HepG2 (cell line): ENCODE results near the gene RABGGTA. TPM values are rescaled to one million over a fixed set of nuclear protein-coding genes. Genes with fewer than 3 reads are reported as not detected.

Experiments used
- GRHL1 ChIP-seq: sonication (generic); formaldehyde crosslinking; conservative IDR thresholded peaks from 2 replicates; pipeline ENCODE4 v1.8.0; 2022; ENCODE audit warnings: missing genetic modification reagents
- HIC2 ChIP-seq: sonication (generic); formaldehyde crosslinking; IDR thresholded peaks from 2 replicates; pipeline ENCODE4 v1.9.0; 2022; ENCODE audit warnings: low read depth, missing genetic modification reagents
- NFIB ChIP-seq: sonication (generic); formaldehyde crosslinking; IDR thresholded peaks from 2 replicates; pipeline ENCODE4 v1.9.0; 2021; ENCODE audit warnings: missing genetic modification reagents, mild to moderate bottlenecking, borderline replicate concordance
- POLR2AphosphoS5 ChIP-seq: IDR thresholded peaks from 2 replicates; pipeline ENCODE4 v1.6.1; 2012; ENCODE audit warnings: low read depth, low read length
- PPARG ChIP-seq: conservative IDR thresholded peaks from 2 replicates; pipeline ENCODE4 v1.6.1; 2016; ENCODE audit warnings: missing biosample characterization, missing genetic modification reagents
- PRMT3 ChIP-seq: sonication (generic); formaldehyde crosslinking; IDR thresholded peaks from 2 replicates; pipeline ENCODE4 v1.8.1; 2022; ENCODE audit warnings: low read depth, mild to moderate bottlenecking, moderate library complexity, missing genetic modification reagents, borderline replicate concordance
- PTBP1 ChIP-seq: fragments of 200-400 bp; formaldehyde crosslinking; IDR thresholded peaks from 2 replicates; pipeline ENCODE4 v1.6.1; 2018; ENCODE audit warnings: low read length, low read depth; ENCODE audit not compliant: poor library complexity, severe bottlenecking
- RAD21 ChIP-seq: fragments of 450-650 bp; formaldehyde crosslinking; IDR thresholded peaks from 2 replicates; pipeline ENCODE4 v1.5.0; 2020; ENCODE audit warnings: mild to moderate bottlenecking
- TP53 ChIP-seq: sonication (generic); formaldehyde crosslinking; conservative IDR thresholded peaks from 2 replicates; pipeline ENCODE4 v1.4.0; 2020; ENCODE audit warnings: missing genetic modification reagents
- ZFP36 ChIP-seq: fragments of 150-350 bp; IDR thresholded peaks from 2 replicates; pipeline ENCODE4 v1.6.1; 2018; ENCODE audit warnings: borderline replicate concordance, low read length, low read depth; ENCODE audit not compliant: partially characterized antibody
- ZFP36L1 ChIP-seq: sonication (generic); formaldehyde crosslinking; IDR thresholded peaks from 2 replicates; pipeline ENCODE4 v1.8.0; 2022; ENCODE audit warnings: mild to moderate bottlenecking, missing genetic modification reagents, moderate library complexity
- ZKSCAN5 ChIP-seq: sonication (generic); formaldehyde crosslinking; IDR thresholded peaks from 2 replicates; pipeline ENCODE4 v1.5.1; 2020; ENCODE audit warnings: mild to moderate bottlenecking, missing genetic modification reagents
- ZNF10 ChIP-seq: sonication (generic); formaldehyde crosslinking; IDR thresholded peaks from 2 replicates; pipeline ENCODE4 v1.4.0; 2020; ENCODE audit warnings: mild to moderate bottlenecking, low read depth, missing genetic modification reagents, borderline replicate concordance
- ZNF280D ChIP-seq: sonication (generic); formaldehyde crosslinking; IDR thresholded peaks from 2 replicates; pipeline ENCODE4 v1.5.1; 2020; ENCODE audit warnings: mild to moderate bottlenecking, missing genetic modification reagents
- ZNF333 ChIP-seq: sonication (generic); formaldehyde crosslinking; IDR thresholded peaks from 2 replicates; pipeline ENCODE4 v1.4.0; 2020; ENCODE audit warnings: mild to moderate bottlenecking, missing genetic modification reagents, borderline replicate concordance
- ZNF383 ChIP-seq: sonication (generic); formaldehyde crosslinking; IDR thresholded peaks from 2 replicates; pipeline ENCODE4 v1.4.0; 2020; ENCODE audit warnings: missing genetic modification reagents, mild to moderate bottlenecking, borderline replicate concordance
- ZNF446 ChIP-seq: sonication (generic); formaldehyde crosslinking; IDR thresholded peaks from 2 replicates; pipeline ENCODE4 v1.5.0; 2020; ENCODE audit warnings: mild to moderate bottlenecking, missing genetic modification reagents
- ZNF530 ChIP-seq: sonication (generic); formaldehyde crosslinking; IDR thresholded peaks from 2 replicates; pipeline ENCODE4 v1.5.0; 2020; ENCODE audit warnings: low read depth, mild to moderate bottlenecking, missing genetic modification reagents
- ZNF674 ChIP-seq: sonication (generic); formaldehyde crosslinking; IDR thresholded peaks from 2 replicates; pipeline ENCODE4 v1.5.0; 2020; ENCODE audit warnings: low read depth, mild to moderate bottlenecking, missing genetic modification reagents
- ZNF691 ChIP-seq: sonication (generic); formaldehyde crosslinking; IDR thresholded peaks from 2 replicates; pipeline ENCODE4 v1.4.0; 2020; ENCODE audit warnings: missing genetic modification reagents, low read depth, mild to moderate bottlenecking, borderline replicate concordance
- ZNF737 ChIP-seq: sonication (generic); formaldehyde crosslinking; IDR thresholded peaks from 2 replicates; pipeline ENCODE4 v1.5.0; 2020; ENCODE audit warnings: missing genetic modification reagents, mild to moderate bottlenecking, borderline replicate concordance
- ZNF839 ChIP-seq: sonication (generic); formaldehyde crosslinking; IDR thresholded peaks from 2 replicates; pipeline ENCODE4 v1.4.0; 2020; ENCODE audit warnings: missing genetic modification reagents, mild to moderate bottlenecking, borderline replicate concordance
- polyA plus RNA-seq, 8 experiments: library from polyadenylated mRNA; depleted of rRNA in 3 of 8; stranded (reverse) in 7 of 8; unstranded in 1 of 8; fragments of >200 nt; fragmentation: Illumina TruSeq in 4 of 8; extraction: Trizol in 4 of 8; gene quantifications; 2 replicates each; pipeline versions ENCODE4 v1.2.1 to v1.2.3, GENCODE V29; 2011 to 2016; ENCODE audit warnings: low read depth in 4 of 8, missing spikeins in 1 of 8, mixed read lengths in 1 of 8; ENCODE audit not compliant: insufficient read depth in 1 of 8
- total RNA-seq, 5 experiments: library from RNA; depleted of rRNA; stranded (reverse); fragments of >200 nt; fragmentation: Illumina TruSeq; extraction: Trizol; gene quantifications; 2 replicates each; pipeline ENCODE4 v1.2.3, GENCODE V29; 2016; ENCODE audit warnings: low read depth in 1 of 5

The RABGGTA gene
- total and polyA plus RNA-seq, 2 of the 13 experiments (the other 11 are each of a cell fraction or from before 2014, with no cell fraction given) = 57.9 to 90.8 TPM

- TF ChIP-seq ZNF737 (no peak), PRMT3 (CRISPR knock-in tag) (no peak), ZNF10 (CRISPR knock-in tag) (no peak), ZNF839 (CRISPR knock-in tag) (no peak; the same call in 1 of the 2 replicates), ZNF530 (CRISPR knock-in tag) (no peak; the same call in 1 of the 2 replicates), POLR2AphosphoS5 (no peak), ZNF691 (CRISPR knock-in tag) (0 out of 2 replicates have a peak, but pooled peaks have one; percentile 7), RAD21 (CRISPR knock-in tag) (0 out of 2 replicates have a peak, but pooled peaks have one; percentile 30), PTBP1 (peak; percentile 76), ZNF280D (no peak), ZNF674 (CRISPR knock-in tag) (peak; percentile 59), ZFP36L1 (no peak), NFIB (CRISPR knock-in tag) (no peak), TP53 (CRISPR knock-in tag) (no peak), PPARG (CRISPR knock-in tag) (peak; percentile 17; the same call in 1 of the 2 replicates), ZKSCAN5 (no peak; the same call in 1 of the 2 replicates), ZNF383 (CRISPR knock-in tag) (no peak; the same call in 1 of the 2 replicates), ZNF333 (CRISPR knock-in tag) (peak; percentile 76; the same call in 1 of the 2 replicates), HIC2 (CRISPR knock-in tag) (0 out of 2 replicates have a peak, but pooled peaks have one; percentile 34), GRHL1 (CRISPR knock-in tag) (no peak), ZFP36 (no peak), ZNF446 (peak; percentile 18; the same call in 1 of the 2 replicates)
These were observed 29.5 kb downstream of the RABGGTA start (continued) for GRCh38 chr14:24241829-24242443.
